IPS-11a (cell line): ENCODE results near the gene SLC17A9.
A peak's percentile ranks its signal among the peaks of the same experiment; 100 is the strongest.
"Not testable (repeated sequence)": the region's sequence is repeated elsewhere in the genome, so short reads cannot be mapped to it uniquely, and the experiment has no call there.

Experiments used
- H3K4me3 ChIP-seq: one replicate; pipeline ENCODE4 v1.5.1; 2013; ENCODE audit warnings: low read depth, low read length, control low read depth

Gene SLC17A9

DNA sequence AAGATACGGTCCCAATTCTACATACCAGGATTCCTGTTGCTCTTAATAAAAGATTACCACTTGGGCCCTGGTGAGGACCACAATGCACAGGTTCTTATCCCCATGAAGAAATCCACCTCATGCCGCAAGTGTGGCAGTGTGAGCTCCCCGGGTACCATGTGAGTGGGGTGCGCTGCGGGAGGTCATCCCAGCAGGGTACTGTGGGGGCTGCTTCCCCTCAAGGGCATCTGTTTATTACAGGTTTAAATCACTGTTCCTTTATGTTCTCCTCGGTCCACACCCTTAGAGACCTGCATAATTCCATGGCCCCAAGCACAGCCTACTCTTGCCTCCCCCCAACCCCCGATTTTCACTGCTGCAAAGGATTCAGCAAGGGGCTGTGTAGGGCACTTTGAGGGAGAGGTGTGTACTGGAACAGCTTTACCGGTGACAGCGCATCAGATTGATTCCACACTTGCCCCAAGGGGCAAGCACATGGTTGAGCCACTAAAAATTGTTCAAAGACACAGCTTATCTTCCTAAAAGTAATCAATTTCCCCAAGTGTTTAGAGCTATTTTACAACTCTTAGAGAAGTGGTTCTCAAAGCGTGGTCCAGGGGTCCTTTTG is 32.4 kb upstream of the SLC17A9 start:
- no peak overlapping the region for H3K4me3 ChIP-seq

DNA sequence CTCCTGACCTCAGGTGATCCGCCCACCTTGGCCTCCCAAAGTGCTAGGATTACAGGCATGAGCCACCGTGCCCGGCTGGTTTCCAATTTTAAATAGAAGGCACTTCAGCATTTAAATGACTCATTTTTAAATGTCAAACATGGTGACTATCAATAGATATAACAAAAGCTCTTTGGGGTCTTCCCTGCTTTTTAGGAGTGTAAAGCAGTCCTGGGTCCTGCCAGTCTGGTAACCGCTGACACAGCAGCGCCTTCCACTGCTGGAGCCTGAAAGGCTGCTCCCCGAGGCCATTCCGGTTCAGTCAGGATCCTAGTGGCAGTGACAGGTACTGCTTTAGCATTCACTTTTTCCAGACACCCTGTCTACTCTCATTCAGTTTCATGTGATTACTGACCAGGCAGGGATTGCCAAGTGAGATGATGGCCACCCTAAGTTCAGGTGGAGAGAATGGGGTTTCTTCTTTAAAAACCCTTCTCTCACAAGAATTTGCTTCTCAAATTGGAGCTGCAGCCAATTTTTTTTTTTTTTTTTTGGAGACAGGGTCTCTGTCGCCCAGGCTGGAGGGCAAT is 31.3 kb upstream of the SLC17A9 start:
- H3K4me3 ChIP-seq = no peak overlapping the region

DNA sequence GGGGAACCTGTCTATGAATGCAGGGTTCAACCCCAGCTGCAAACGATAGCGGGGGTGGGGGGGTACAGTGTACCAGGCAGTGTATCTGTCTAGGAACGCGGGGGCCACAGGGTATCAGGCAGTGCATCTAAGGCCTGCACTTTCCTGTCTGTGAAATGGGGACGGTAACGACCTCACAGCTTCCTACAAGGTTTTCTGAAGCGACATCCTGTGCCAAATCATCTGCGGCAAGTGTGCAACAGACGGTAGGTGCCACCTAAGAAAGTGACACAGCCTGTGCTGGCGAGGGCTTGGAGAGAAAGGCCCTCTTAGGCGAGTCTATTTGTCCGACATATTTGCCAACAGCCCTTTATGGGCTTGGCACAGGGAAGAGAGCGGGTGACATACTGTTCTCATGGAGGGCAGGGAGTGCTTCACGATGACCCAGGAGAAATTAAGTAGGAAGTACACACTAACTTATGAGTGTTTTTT is 30.0 kb upstream of the SLC17A9 start:
- H3K4me3 ChIP-seq = no peak overlapping the region

DNA sequence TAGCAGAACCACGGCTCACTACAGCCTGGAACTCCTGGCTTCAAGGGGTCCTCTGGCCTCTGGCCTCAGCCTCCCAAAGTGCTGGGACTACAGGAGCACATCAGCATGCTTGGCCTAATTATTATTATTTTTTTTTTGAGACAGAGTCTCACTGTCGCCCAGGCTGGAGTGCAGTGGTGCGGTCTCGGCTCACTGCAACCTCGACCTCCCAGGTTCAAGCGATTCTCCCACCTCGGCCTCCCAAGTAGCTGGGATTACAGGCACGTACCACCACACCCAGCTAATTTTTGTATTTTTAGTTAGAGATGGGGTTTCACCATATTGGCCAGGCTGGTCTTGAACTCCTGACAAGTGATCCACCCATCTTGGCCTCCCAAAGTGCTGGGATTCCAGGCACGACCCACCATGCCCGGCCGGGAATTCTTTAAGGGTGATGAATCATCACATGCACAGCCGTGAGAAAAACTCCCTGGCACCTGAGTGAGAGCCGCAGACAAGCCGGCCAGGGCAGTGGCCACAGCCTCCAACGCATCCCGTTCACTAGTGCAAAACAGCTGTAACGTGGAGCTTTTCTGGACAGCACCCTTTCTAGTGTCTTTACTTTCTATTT is 29.3 kb upstream of the SLC17A9 start:
- not testable (repeated sequence) for H3K4me3 ChIP-seq

- peak overlapping the region; percentile 87 for H3K4me3 ChIP-seq
Observed at GRCh38 chr20:62923669-62924441, 28.7 kb upstream of the SLC17A9 start.

GRCh38 chr20:62924442-62925075 is 27.9 kb upstream of the SLC17A9 start:
- H3K4me3 ChIP-seq = peak overlapping the region; percentile 87

- peak overlapping the region; percentile 87 for H3K4me3 ChIP-seq
Observed at GRCh38 chr20:62925076-62925419, 27.5 kb upstream of the SLC17A9 start.

DNA sequence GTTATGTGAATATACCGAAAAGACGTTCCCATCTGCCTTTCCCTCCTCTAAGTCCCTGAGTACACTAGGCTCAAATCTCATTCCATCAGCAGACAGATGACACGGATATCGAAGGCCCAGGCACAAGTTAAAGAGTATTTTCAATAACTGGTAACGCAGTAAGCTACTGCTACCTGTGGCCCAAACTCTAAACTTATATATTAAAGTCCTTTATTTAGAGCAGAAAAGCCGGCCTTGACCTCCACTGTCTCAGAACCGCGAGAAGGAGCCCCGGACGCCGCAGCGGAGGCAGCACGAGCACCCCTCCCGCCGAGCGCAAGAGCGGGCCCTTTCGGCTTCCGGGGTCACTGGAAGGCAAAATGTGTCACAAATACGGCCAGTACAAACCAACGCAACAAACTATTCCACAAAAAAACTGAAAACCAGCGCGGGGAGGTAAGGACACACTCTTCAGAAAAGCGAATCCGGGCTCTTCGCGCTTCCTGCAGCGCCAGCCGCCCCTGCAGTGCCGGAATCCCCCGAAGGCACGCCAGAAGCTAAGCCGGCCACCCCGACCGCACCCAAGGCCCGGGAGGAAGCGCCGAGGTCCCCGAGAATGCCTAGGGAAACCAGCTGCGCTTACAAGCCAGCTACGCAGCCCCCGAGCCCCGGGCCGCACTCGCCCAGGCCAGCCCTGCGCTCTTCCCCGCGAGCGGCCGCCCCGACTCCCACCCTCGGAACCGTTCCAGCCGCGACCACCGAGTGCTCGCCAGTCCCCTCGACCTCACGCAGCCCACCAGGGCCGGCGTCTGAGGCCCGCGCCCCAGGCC is 26.9 kb upstream of the SLC17A9 start:
- H3K4me3 ChIP-seq = peak overlapping the region; percentile 87

DNA sequence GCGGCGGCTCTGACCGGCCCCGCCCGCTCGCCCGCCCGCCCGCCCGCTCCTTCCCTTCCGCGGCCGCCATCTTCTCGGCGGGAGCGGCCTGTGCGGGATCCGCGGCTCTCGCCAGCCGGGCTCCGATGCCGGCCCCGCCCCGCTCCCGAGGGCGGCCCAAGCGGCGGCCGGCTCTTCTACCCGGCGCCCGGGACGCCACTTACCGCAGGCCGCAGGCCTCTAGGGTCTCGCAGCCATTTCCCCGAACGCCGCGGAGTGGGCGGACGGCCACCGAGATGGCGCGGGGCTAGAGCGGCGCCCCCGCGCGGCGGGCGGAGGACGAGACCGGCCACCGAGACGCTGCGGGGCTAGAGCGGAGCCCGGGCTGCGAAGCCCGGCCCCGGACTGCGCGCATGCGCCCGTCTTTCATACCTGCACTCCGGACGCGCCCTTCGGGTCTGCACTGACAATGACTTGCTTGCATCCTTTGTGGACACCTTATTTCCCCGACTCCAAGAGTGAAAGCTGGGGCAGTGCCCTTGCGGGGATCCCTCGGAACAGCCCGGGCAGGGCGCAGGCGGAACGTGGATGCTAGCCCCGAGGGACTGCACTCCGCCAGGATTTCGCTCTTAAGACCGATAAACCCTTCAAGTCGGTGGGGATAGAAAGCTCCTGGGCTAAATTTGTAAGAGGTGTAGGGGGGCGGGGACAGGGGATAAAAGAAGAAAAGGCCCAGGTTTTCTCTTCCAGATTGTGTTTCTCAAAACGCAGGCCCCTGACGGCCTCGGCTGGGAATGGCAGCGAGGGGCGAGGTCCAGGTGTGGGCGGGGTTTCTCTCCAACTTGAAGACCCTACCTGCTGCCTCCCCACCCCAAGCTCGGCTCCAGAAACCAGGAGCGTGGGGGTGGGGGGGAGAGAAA is 26.0 kb upstream of the SLC17A9 start, which contains the start of gene DIDO1:
DIDO1 (minus strand) TSS at position 277 of the 899 bp plus-strand sequence.
- H3K4me3 ChIP-seq = peak within 1 kb of the TSS; percentile 87

DNA sequence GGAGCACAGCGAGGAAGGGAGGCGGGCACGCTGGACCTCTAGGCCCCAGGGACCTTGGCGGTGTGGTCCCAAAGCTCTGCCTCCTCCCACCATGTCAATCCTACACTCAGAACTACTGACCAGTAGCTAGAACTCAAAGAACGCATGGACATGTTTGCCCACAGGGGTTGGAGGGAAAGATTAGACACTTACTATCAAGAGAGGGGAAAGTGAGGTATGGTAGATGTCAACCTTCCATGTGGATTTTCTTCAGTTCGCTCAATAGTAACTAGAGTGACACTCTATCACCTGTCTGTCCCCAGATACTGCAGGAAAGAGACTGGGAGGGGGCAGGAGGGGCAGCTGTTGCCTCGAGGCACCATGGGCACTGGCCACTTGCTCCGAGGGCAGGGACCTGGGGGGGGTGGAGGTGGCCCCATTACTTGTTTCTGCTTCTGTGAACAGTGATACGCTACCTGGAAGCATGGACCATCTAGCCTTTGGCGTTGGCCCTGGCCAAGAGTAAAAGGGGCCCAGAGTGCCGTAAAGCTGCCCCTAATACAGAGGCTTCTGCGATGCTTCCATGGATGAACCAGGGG is 25.3 kb upstream of the SLC17A9 start:
- H3K4me3 ChIP-seq = peak overlapping the region; percentile 87

DNA sequence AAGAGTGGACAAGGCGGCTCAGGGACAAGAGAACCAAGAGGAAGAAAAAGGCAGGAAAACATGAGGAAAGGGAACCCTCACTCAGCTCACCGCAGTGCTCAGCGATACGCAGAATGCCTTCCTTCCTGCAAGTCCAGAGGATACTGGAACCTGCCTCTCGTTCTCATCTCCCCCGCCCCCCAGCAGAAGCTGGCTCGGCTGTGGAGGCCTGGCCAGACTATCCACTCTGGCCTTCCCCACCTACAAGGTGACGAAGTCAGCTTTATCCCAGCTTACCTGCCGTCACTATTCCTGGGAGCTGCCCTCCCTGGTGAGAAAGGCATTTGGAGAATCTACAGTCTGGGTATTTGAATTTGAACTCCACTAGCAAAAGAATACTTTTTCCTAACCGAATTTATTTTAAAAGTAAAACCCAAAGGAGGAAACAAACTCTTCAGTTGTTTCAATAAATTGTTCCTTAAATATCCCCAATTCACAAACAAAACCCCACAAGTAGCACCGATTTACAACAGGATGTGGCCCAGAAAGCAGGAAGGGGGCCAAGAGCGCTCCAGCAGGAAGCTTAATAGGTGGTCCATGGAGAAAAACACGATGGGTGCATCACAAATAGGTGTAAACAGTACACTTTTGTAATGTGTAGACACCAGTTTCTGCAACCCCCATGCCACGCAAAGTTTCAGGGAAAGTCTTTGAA is 24.1 kb upstream of the SLC17A9 start:
- H3K4me3 ChIP-seq = peak overlapping the region; percentile 87

DNA sequence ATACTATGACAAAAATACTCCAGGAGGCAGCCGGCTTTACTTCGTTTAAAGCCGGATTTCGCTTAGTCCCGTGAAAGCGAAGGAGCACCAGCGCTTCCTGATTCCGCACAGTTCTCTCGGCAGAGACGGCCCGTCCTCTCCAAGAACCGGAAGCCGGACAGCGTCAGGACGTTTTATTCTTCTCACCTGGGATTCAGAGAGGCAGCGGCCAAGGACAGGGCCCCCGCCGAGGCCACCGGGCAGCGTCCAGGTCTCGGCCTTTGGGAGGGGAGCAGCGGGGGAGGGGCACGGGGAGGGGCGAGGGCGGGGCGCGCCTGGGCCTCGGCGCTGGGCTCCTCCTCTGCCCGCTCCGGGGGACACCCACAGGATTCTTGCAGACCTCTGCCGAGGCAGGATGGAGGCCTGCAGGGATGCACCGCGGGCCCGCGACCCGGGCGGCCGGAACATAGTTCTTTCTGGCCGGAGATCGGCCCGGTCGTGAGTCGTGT is 23.4 kb upstream of the SLC17A9 start:
- peak overlapping the region; percentile 48 for H3K4me3 ChIP-seq

GRCh38 chr20:62931464-62931863 is 21.0 kb upstream of the SLC17A9 start:
- no peak overlapping the region for H3K4me3 ChIP-seq

GRCh38 chr20:62933966-62934365 is 18.5 kb upstream of the SLC17A9 start:
- no peak overlapping the region for H3K4me3 ChIP-seq

GRCh38 chr20:62935204-62935967 is 17.1 kb upstream of the SLC17A9 start:
- peak overlapping the region; percentile 25 for H3K4me3 ChIP-seq

DNA sequence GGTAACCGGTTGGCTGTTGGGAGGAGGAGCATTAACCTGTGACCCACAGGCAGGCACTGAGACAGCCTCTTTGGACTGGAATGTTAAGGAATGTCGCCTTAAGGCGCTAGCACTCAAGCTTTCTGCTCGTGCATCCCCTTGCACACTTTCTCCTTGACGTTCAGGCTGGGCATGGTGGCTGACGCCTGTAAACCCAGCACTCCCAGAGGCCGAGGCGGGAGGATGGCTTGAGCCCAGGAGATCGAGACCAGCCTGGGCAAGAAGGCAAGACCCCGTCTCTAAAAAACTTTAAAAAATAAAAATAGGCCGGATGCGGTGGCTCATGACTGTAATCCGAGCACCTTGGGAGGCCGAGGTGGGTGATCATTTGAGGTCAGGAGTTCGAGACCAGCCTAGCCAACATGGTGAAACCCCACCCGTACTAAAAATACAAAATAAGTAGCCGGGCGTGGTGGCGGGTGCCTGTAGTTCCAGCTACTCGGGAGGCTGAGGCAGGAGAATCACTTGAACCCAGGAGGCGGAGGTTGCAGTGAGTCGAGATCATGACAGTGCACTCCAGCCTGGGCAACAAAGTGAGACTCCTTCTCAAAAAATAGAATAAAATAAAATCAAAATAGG is 16.4 kb upstream of the SLC17A9 start:
- peak overlapping the region; percentile 25 for H3K4me3 ChIP-seq
